Activated CD8-positive, alpha-beta memory T cell treated with anti-CD3 and anti-CD28 coated beads, Interleukin-2, amount 10 ng/mL, durations not matched to agents 7 days and 5 days (primary cell): ENCODE data around the gene SMIM8. TPM values are rescaled to one million over a fixed set of nuclear protein-coding genes. Genes with fewer than 3 reads are reported as not detected.

Source experiments
- ATAC-seq: fragments of 150-1000 bp; cut with Tn5 transposase; one replicate; pipeline ENCODE4 v1.10.0; 2021; ENCODE audit warnings: moderate library complexity
- CTCF ChIA-PET: fragments of 350-600 bp; sonication (Branson Sonifier 250); formaldehyde crosslinking; loops from one replicate; lab custom pipeline; 2021; ENCODE audit warnings: antibody characterized with exemption; lab: Charles Lee
- DNase-seq: peaks from one replicate; pipeline ENCODE4 v3.0.0-alpha.2; 2020
- H3K27ac Mint-ChIP-seq: one replicate; pipeline ENCODE4 v1.8.0; 2021; ENCODE audit warnings: mild to moderate bottlenecking, mixed read lengths
- H3K27me3 Mint-ChIP-seq: one replicate; pipeline ENCODE4 v1.8.0; 2021; ENCODE audit warnings: mixed read lengths
- H3K36me3 Mint-ChIP-seq: one replicate; pipeline ENCODE4 v1.8.0; 2021; ENCODE audit warnings: mild to moderate bottlenecking, mixed read lengths
- H3K4me1 Mint-ChIP-seq: one replicate; pipeline ENCODE4 v1.8.0; 2021; ENCODE audit warnings: mixed read lengths
- H3K4me3 Mint-ChIP-seq: one replicate; pipeline ENCODE4 v1.8.0; 2021; ENCODE audit warnings: mild to moderate bottlenecking, moderate library complexity, mixed read lengths
- H3K9me3 Mint-ChIP-seq: one replicate; pipeline ENCODE4 v1.8.0; 2022; ENCODE audit warnings: low read depth, mixed read lengths
- total RNA-seq, 2 experiments: library from RNA; stranded (reverse); gene quantifications; one replicate each; pipeline ENCODE4 v1.2.3, GENCODE V29; 2021

Gene SMIM8, protein sequence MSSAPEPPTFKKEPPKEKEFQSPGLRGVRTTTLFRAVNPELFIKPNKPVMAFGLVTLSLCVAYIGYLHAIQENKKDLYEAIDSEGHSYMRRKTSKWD
- total RNA-seq = 1 to 10 TPM; 7.7 to 8.1 TPM

DNA sequence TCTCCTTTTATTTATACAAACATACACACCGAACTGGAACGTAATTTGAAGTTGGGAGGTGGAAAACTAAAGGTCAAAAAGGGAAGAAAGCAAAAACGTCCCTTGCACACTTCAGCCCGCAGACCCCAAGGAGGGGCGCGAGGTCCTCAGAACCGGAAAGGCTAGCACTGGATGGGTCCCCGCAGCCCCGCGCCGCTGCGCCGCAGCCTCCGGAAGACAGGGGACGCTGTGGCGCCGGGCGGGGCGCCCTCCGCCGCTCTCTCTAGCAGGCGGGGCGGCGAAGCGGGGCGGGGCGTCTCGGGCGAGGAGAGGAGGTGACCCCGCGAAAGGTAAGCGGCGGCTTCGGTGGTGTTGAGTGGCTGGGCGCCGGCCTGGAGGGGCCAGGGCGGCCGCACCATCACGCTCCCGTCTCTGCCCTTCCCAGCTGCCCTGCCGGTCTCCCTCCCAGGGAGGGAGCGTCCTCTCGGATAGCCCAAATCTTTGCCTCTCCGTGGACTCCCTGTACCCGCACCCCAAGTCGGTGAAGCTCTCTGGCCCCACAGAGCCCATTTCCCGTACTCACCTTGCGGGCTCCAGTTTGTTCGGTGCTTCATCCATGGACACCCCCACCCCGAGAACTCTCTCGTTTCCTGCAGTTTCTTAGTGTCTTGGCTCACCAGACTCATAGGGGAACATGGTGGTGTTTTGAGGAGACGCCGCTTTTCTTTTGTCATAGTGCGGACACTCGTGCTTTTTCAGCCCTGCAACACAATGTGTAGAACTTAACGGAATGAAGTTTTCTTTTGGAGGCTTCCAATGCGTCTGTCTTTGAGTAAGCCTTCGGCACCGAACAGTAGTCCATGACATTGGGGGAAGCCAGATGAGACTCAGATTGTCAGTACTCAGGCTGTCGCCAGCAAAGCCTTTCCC lies at the start of gene SMIM8:
SMIM8 (plus strand) TSS at position 285 of the 909 bp plus-strand sequence. CDS start 14,444 bp downstream, outside the sequence.
- peak; percentile 99 for ATAC-seq
- peaks cover 3% of the 10 kb centered on the region for H3K27me3 Mint-ChIP-seq
- CTCF ChIA-PET = interaction anchor here (0.6 to 1.4 kb wide), 6 partner anchors 16 to 242 kb away, joined by 3 to 4 read pairs (median 3); no protein-coding TSS in a partner anchor
- H3K4me3 Mint-ChIP-seq = peak within 1 kb of the TSS; percentile 95
- H3K9me3 Mint-ChIP-seq = no peaks in the 10 kb centered on the region
- peaks cover 7% of the 10 kb centered on the region for H3K4me1 Mint-ChIP-seq
- peak within 1 kb of the TSS; percentile 85 for H3K27ac Mint-ChIP-seq
- H3K36me3 Mint-ChIP-seq = peaks cover 3% of the 10 kb centered on the region
- peak; percentile 90 for DNase-seq

DNA sequence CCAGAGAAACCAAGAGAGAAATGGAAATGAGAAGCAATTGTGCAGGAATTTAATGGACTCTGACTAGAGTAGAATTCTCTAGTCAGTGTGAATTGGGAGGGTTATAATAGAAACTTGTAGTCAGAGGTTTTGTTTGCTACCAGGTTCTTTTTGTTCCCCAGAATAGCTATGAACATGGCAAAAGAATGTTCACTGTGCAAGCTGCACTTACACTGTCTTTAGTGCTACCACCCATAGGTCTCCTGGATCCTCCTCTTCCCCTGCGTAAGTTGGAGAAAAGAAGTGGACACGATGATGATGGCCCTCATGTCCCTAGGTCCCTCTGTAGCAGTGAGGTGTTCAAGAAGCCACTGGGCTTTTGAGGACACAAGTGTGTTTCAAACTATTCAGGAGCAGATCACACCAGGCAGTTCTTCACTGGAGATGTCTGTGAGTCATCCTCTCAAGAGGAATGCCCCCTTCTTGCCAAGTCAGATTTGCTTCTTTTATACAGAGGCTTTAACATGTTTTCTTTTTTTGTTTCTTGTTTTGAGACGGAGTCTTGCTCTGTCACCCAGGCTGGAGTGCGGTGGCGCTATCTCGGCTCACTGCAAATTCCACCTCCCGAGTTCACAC lies 47.6 kb upstream of the SMIM8 start:
- H3K27me3 Mint-ChIP-seq = no peaks in the 10 kb centered on the region
- H3K36me3 Mint-ChIP-seq = peaks cover 2% of the 10 kb centered on the region
- H3K27ac Mint-ChIP-seq = no peak overlapping the region
- H3K4me1 Mint-ChIP-seq = no peaks in the 10 kb centered on the region
- ATAC-seq (no peak), DNase-seq (no peak)
- peaks cover 2% of the 10 kb centered on the region for H3K9me3 Mint-ChIP-seq
- CTCF ChIA-PET = no interaction called here
- H3K4me3 Mint-ChIP-seq = no peak overlapping the region

DNA sequence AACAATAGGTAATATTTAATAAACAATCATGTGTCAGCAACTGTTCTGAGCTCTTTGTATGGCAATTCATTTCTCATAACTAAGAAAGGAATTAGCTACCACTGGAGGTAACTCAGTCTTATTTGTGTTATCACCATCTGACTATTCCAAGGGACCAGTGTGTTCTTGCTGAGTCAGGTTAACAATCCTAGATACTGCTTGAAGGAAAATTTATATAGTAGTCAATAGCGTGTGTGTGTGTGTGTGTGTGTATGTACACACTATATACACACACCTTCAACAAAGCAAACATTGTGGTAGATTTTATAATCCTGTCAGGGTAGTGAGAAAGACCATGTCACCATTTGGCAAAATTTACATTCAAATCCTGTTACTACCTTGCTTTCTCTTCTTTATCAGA lies 45.8 kb upstream of the SMIM8 start:
- Mint-ChIP-seq H3K4me3 (no peak overlapping the region), H3K4me1 (no peaks in the 10 kb centered on the region), H3K36me3 (no peaks in the 10 kb centered on the region), H3K27ac (no peak overlapping the region), H3K27me3 (no peaks in the 10 kb centered on the region), H3K9me3 (no peaks in the 10 kb centered on the region)
- DNase-seq (no peak), ATAC-seq (no peak)
- CTCF ChIA-PET = interaction anchor here (1.5 kb wide), 1 partner anchor 198 kb away, joined by 3 read pairs; no protein-coding TSS in a partner anchor

DNA sequence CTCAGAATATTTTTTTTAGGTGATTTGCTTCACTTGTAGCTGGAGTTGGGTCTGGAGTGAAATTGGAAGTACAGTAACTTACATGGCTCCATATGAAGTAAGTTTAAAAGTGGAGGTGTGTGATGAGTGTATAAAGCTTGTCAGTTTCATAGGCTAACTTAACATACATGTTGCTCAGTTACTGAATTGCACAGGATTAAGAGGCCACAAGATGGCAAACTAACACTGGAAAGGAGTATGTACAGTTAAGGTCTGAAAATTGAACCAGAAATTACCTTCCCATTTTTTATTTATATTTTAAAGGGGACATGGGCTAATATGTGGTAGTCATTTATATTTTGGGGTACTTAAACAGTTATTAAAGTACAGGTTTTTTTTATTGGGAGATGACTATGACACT lies 45.3 kb upstream of the SMIM8 start:
- Mint-ChIP-seq H3K4me3 (no peak overlapping the region), H3K9me3 (no peaks in the 10 kb centered on the region), H3K27me3 (no peaks in the 10 kb centered on the region), H3K36me3 (no peaks in the 10 kb centered on the region), H3K27ac (no peak overlapping the region), H3K4me1 (no peaks in the 10 kb centered on the region)
- no peak for DNase-seq
- CTCF ChIA-PET = interaction anchor here (1.5 kb wide), 1 partner anchor 198 kb away, joined by 3 read pairs; no protein-coding TSS in a partner anchor
- no peak for ATAC-seq

DNA sequence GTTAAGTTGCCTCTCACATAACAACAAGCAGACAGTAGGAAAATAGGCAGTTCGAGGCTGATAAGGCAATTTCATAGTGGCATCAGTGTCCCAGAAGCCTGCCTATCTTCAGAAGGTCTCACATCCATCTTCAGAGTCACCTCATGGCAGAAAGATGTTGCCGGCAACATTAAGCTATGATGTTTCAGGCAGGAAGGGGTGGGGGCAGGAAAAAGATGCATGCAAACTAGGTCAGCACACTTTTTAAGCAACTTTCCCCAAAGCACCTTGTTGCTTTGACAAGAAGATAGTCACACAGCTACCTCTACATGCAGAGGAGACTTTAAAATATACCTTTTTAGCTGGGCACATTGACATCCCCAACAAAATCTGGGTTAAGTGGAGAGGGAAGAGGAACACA lies 43.2 kb upstream of the SMIM8 start:
- H3K4me3 Mint-ChIP-seq = no peak overlapping the region
- DNase-seq = no peak
- ATAC-seq = no peak
- no peaks in the 10 kb centered on the region for H3K9me3 Mint-ChIP-seq
- H3K27ac Mint-ChIP-seq = no peak overlapping the region
- H3K4me1 Mint-ChIP-seq = no peaks in the 10 kb centered on the region
- peaks cover 4% of the 10 kb centered on the region for H3K27me3 Mint-ChIP-seq
- no peaks in the 10 kb centered on the region for H3K36me3 Mint-ChIP-seq
- CTCF ChIA-PET = no interaction called here

DNA sequence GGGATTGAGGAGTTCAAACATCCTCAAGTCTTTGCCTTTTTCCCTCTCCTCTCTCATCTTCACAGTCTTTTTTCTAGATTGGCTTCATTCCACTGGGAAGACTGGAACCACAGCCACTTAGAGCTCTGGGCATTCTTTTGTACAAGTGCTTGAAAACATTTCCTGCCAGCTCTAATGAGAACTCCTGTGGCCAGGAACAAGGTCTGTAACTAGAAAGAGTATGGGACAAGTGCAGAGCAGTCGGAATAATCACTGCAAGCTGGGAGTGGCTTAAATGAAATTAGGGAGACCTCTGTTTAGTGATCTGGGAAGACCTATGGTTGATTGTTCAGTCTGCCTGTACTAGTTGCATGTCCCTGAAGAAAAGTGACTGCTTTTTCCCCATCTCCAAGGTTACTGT lies 41.0 kb upstream of the SMIM8 start:
- CTCF ChIA-PET = no interaction called here
- Mint-ChIP-seq H3K9me3 (no peaks in the 10 kb centered on the region), H3K27me3 (peaks cover 17% of the 10 kb centered on the region), H3K4me3 (no peak overlapping the region), H3K36me3 (no peaks in the 10 kb centered on the region), H3K27ac (no peak overlapping the region), H3K4me1 (no peaks in the 10 kb centered on the region)
- no peak for DNase-seq
- no peak for ATAC-seq

DNA sequence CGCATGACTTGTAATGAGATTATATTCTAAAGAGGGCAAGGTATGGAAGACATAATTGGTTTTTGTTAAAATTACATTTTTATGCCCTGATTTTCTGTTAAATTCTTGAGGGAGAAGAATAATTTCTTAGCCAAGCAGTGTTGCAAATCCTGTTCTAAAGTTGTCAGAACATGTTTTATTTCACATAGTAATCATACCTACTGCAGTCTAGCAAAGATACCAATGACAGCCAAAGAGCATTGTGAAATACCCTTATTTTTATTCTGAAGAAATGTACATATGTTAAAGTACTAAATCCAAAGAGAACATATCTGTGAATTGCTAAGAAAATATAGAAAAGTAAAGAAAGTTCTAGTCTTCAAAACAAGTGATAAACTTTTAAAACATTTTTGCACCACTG lies 39.6 kb upstream of the SMIM8 start:
- DNase-seq = no peak
- Mint-ChIP-seq H3K4me3 (no peak overlapping the region), H3K9me3 (no peaks in the 10 kb centered on the region), H3K36me3 (no peaks in the 10 kb centered on the region), H3K27me3 (peaks cover 20% of the 10 kb centered on the region), H3K4me1 (no peaks in the 10 kb centered on the region), H3K27ac (no peak overlapping the region)
- ATAC-seq = no peak
- CTCF ChIA-PET = no interaction called here

DNA sequence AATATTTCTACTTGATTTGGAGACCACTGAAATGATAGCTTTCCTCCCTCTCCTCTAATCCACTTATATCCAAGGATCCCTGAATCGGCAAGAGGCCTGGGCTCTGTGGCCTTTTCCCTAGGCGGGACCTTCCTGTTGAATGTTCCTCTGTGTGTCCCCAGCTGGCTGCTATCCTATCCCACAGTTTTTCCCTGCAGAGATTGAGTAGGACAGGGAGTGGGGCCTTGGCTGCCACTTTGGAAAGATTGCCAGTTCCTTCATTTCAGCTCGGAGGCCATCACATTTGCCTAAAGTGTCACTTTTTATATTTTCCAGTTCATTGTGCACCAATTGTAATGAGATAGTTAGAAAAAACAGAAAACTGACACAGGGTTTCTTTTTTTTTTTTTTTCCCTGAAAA lies 38.9 kb upstream of the SMIM8 start:
- H3K27ac Mint-ChIP-seq = no peak overlapping the region
- H3K27me3 Mint-ChIP-seq = peaks cover 21% of the 10 kb centered on the region
- H3K4me3 Mint-ChIP-seq = no peak overlapping the region
- no peak for ATAC-seq
- no peaks in the 10 kb centered on the region for H3K36me3 Mint-ChIP-seq
- CTCF ChIA-PET = interaction anchor here (0.8 kb wide), 1 partner anchor 145 kb away, joined by 3 read pairs; no protein-coding TSS in a partner anchor
- H3K9me3 Mint-ChIP-seq = no peaks in the 10 kb centered on the region
- H3K4me1 Mint-ChIP-seq = no peaks in the 10 kb centered on the region
- no peak for DNase-seq

DNA sequence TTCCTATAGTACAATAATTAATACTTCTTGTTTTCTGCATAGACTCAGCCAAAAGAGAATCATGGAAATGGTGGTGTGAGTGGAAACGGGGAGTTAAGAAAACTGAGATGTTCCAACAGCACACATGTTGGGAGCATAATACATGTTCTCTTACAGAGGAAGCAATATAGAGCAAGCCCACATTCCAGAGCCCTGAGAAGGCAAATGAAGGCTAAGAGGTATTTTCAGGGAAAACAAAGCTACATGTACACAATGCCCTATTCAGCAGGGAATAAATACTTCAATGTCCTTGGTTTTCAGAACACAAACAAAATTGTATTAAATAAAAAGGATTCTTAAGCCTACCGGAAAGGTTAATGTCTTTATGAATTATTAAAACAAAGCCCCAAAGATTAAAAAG lies 35.1 kb upstream of the SMIM8 start:
- H3K4me1 Mint-ChIP-seq = no peaks in the 10 kb centered on the region
- H3K27me3 Mint-ChIP-seq = peaks cover 30% of the 10 kb centered on the region
- H3K4me3 Mint-ChIP-seq = no peak overlapping the region
- no peak for ATAC-seq
- CTCF ChIA-PET = no interaction called here
- H3K27ac Mint-ChIP-seq = no peak overlapping the region
- no peak for DNase-seq
- no peaks in the 10 kb centered on the region for H3K9me3 Mint-ChIP-seq
- H3K36me3 Mint-ChIP-seq = no peaks in the 10 kb centered on the region

DNA sequence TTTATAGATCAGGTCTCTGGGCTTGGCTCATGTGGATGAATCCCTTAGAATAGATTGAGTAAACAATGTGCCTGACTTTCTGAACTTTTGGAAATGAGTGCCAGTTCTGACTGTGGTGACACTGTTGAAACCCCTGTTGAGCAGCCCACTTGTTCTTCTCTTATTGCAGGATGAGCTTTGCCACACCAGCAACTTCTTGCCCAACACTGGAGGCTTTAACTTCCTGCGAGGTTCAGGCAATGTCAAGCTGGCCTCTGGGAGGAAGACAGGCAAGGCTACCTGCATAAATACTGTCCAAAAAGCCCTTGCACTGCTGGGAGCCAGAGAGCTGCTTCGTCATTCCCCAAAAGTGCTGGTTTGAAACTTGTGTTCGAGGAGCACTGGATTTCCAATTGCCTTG lies 32.8 kb upstream of the SMIM8 start:
- Mint-ChIP-seq H3K27me3 (peaks cover 29% of the 10 kb centered on the region), H3K27ac (no peak overlapping the region), H3K4me3 (no peak overlapping the region), H3K9me3 (no peaks in the 10 kb centered on the region), H3K36me3 (no peaks in the 10 kb centered on the region), H3K4me1 (no peaks in the 10 kb centered on the region)
- ATAC-seq = no peak
- no peak for DNase-seq
- CTCF ChIA-PET = no interaction called here

DNA sequence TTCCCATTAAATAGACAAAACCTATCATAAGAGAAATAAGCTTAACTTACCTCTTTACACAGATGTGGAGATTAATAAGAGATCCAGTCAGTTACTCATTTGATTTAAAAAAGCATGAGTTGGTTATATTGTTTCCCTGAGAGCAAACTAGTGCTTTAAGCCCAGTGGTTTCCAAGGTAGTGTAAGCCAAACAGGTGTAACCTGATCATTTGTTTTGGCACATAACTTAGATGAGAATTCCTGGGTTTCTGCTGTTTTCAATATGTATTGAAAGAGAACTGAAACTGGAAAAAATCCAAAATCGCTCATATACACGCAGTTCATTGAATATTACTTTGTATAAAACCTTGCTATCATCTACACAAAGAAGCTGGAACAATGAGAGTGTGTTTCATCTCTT lies 30.5 kb upstream of the SMIM8 start:
- DNase-seq (no peak), ATAC-seq (no peak)
- Mint-ChIP-seq H3K9me3 (no peaks in the 10 kb centered on the region), H3K27ac (no peak overlapping the region), H3K4me1 (no peaks in the 10 kb centered on the region), H3K27me3 (peaks cover 30% of the 10 kb centered on the region), H3K36me3 (no peaks in the 10 kb centered on the region), H3K4me3 (no peak overlapping the region)
- CTCF ChIA-PET = no interaction called here

DNA sequence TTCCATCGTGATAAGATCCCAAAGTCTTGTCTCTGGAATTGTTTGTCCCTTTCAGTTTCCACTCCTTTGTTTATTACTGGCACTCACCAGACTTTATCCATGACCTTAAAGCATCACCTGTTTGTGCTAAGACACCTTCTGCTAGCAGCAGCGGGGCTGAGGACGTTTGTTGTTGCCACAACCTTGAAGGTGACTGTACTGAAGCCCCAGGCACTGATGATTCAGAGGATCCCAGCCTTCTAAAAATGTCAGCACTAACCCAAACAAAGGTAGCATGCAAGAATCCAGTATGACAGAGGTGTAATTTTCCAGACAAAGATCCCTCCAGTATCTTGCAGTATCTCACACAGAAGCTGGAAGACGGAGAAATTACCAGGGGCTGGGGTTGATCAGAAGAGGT lies 28.9 kb upstream of the SMIM8 start:
- DNase-seq = no peak
- no peak overlapping the region for H3K4me3 Mint-ChIP-seq
- H3K36me3 Mint-ChIP-seq = no peaks in the 10 kb centered on the region
- CTCF ChIA-PET = no interaction called here
- H3K4me1 Mint-ChIP-seq = no peaks in the 10 kb centered on the region
- H3K27me3 Mint-ChIP-seq = peaks cover 39% of the 10 kb centered on the region
- no peak for ATAC-seq
- H3K27ac Mint-ChIP-seq = no peak overlapping the region
- H3K9me3 Mint-ChIP-seq = no peaks in the 10 kb centered on the region

DNA sequence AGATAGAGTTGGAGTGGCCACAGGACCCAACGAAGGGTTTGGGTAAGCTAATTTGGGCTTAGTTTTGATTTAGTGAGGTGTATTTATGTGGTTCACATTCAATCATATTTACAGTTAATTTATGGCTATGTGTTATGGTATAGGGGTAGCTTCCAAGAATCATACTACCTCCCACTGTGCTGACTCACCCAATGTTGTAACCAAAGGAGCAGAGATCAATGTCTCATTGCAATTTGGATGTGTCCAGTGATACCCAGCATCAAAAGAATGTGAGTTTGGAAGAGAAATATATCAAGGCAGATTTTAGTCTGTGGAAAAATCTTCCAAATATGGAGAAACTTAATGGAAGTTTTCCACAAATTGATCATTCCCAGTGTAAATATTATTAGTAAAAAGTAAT lies 25.3 kb upstream of the SMIM8 start:
- CTCF ChIA-PET = no interaction called here
- H3K27me3 Mint-ChIP-seq = peaks cover 51% of the 10 kb centered on the region
- no peaks in the 10 kb centered on the region for H3K4me1 Mint-ChIP-seq

More for the DNA sequence above, 25.3 kb upstream of the SMIM8 start:
- ATAC-seq (no peak), DNase-seq (no peak)
- Mint-ChIP-seq H3K4me3 (no peak overlapping the region), H3K9me3 (no peaks in the 10 kb centered on the region), H3K36me3 (no peaks in the 10 kb centered on the region), H3K27ac (no peak overlapping the region)
